HepG2 (cell line): ENCODE results near the gene CCN6. TPM values are rescaled to one million over a fixed set of nuclear protein-coding genes. Genes with fewer than 3 reads are reported as not detected.

Experiments
- ATAC-seq: fragments of 200-7000 bp; cut with Tn5 transposase; 3 replicates; pipeline ENCODE4 v1.9.1; 2020; ENCODE audit warnings: mild to moderate bottlenecking, moderate library complexity
- BruUV-seq: library from RNA; stranded (reverse); fragments of 400-500 nt; replicated peaks from 2 replicates; lab custom pipeline; 2021; lab: Mats Ljungman, UMichigan
- CTCF ChIA-PET: fragments of 300-600 bp; formaldehyde crosslinking; extraction: SDS; loops from one replicate; lab custom pipeline; 2021; ENCODE audit warnings: low total read pairs, inconsistent platforms, low intra/inter-chr PET ratio; lab: Yijun Ruan, JAX
- POLR2A ChIA-PET: fragments of 350-600 bp; sonication (Branson Sonifier 250); formaldehyde crosslinking; loops from one replicate; lab custom pipeline; 2020; ENCODE audit warnings: antibody characterized with exemption, inconsistent platforms; lab: Yijun Ruan, JAX
- DNase-seq: peaks from one replicate; pipeline ENCODE4 v3.0.0-alpha.2; 2015; ENCODE audit warnings: low spot score
- FAIRE-seq: peaks from 3 replicates; lab custom pipeline; 2011; peaks lifted over from hg19 to GRCh38; lab: Jason Lieb, UNC
- H2AFZ ChIP-seq: one replicate; pipeline ENCODE4 v1.6.1; 2011; ENCODE audit warnings: low read length, inconsistent platforms
- H3K27ac ChIP-seq: fragments of 300-600 bp; 3 replicates; pipeline ENCODE4 v1.8.0; 2011; ENCODE audit warnings: mixed run types, mild to moderate bottlenecking, mixed read lengths, low read length, inconsistent platforms; ENCODE audit not compliant: insufficient read depth; ENCODE audit errors: extremely low read length
- H3K27me3 ChIP-seq, 2 experiments: fragments of 200-600 bp in 1 of 2; 2 replicates in 1 of 2; 3 replicates in 1 of 2; pipeline versions ENCODE4 v1.6.0 to v1.8.0; 2011; ENCODE audit warnings: low read length in 2 of 2, mild to moderate bottlenecking in 2 of 2, moderate library complexity in 2 of 2, inconsistent platforms in 1 of 2; ENCODE audit not compliant: insufficient read depth in 2 of 2, control insufficient read depth in 1 of 2
- H3K36me3 ChIP-seq, 2 experiments: fragments of 200-600 bp in 1 of 2; replicated peaks in 1 of 2; 2 replicates in 1 of 2; 3 replicates in 1 of 2; pipeline versions ENCODE4 v1.5.1 to v1.8.0; 2011; ENCODE audit warnings: low read length in 2 of 2, inconsistent platforms in 1 of 2; ENCODE audit not compliant: insufficient read depth in 2 of 2, control insufficient read depth in 1 of 2
- H3K4me1 ChIP-seq: 2 replicates; pipeline ENCODE4 v1.5.1; 2012; ENCODE audit warnings: low read length, inconsistent platforms; ENCODE audit not compliant: insufficient read depth
- H3K4me2 ChIP-seq: 2 replicates; pipeline ENCODE4 v1.6.0; 2011; ENCODE audit warnings: low read depth, low read length, inconsistent platforms
- H3K4me3 ChIP-seq, 3 experiments: fragments of 200-600 bp in 1 of 3; sonication (generic), shearing (Covaris generic) in 1 of 3; replicated peaks in 1 of 3; 2 replicates each; pipeline ENCODE4 v1.5.1; 2011 to 2016; ENCODE audit warnings: low read length in 3 of 3, inconsistent platforms in 2 of 3, low read depth in 2 of 3, mild to moderate bottlenecking in 2 of 3, control low read depth in 1 of 3, mixed read lengths in 1 of 3; ENCODE audit not compliant: insufficient read depth in 1 of 3
- H3K79me2 ChIP-seq: one replicate; pipeline ENCODE4 v1.6.1; 2011; ENCODE audit warnings: low read length, inconsistent platforms; ENCODE audit not compliant: insufficient read depth
- H3K9ac ChIP-seq: 2 replicates; pipeline ENCODE4 v1.6.0; 2011; ENCODE audit warnings: mild to moderate bottlenecking, low read depth, low read length, inconsistent platforms; ENCODE audit not compliant: insufficient read depth
- H3K9me3 ChIP-seq: 2 replicates; pipeline ENCODE4 v1.5.1; 2012; ENCODE audit warnings: mild to moderate bottlenecking, low read length
- H4K20me1 ChIP-seq: 2 replicates; pipeline ENCODE4 v1.6.0; 2011; ENCODE audit warnings: inconsistent platforms, mild to moderate bottlenecking, low read length, moderate library complexity; ENCODE audit not compliant: insufficient read depth
- CREB1 ChIP-seq, 2 experiments: fragments of 450-650 bp in 1 of 2; IDR thresholded peaks; 2 replicates each; pipeline ENCODE4 v1.6.1; 2016 to 2017; ENCODE audit warnings: control low read depth in 1 of 2, mild to moderate bottlenecking in 1 of 2, missing compliant biosample characterization in 1 of 2, missing genetic modification characterization in 1 of 2
- HNRNPLL ChIP-seq: fragments of 200-400 bp; formaldehyde crosslinking; IDR thresholded peaks from 2 replicates; pipeline ENCODE4 v1.6.1; 2017; ENCODE audit warnings: mild to moderate bottlenecking, low read depth, low read length; ENCODE audit not compliant: poor library complexity, severe bottlenecking
- ZNF12 ChIP-seq: sonication (generic); formaldehyde crosslinking; IDR thresholded peaks from 2 replicates; pipeline ENCODE4 v1.5.0; 2020; ENCODE audit warnings: missing genetic modification reagents
- ZNF484 ChIP-seq: sonication (generic); formaldehyde crosslinking; IDR thresholded peaks from 2 replicates; pipeline ENCODE4 v1.5.1; 2020; ENCODE audit warnings: mild to moderate bottlenecking, low read depth, missing genetic modification reagents, borderline replicate concordance
- WGBS: methylation state at CpG from one replicate; pipeline ENCODE4 v1.1.6; 2017; ENCODE audit warnings: low lambda C conversion rate; 5-methylcytosine and 5-hydroxymethylcytosine counted together
- in situ Hi-C: cut with HindIII; loops from 2 replicates; pipeline ENCODE4 v1.10.0; 2017; ENCODE audit warnings: low pct_unique_long_range_greater_than_20kb; ENCODE audit not compliant: extremely low pct_ligation_motif_present
- intact Hi-C: fragments of 100-400 bp; cut with micrococcal nuclease; formaldehyde crosslinking; loops from one replicate; pipeline ENCODE4 v1.10.0; 2022; ENCODE audit not compliant: unreplicated experiment
- polyA plus RNA-seq, 8 experiments: library from polyadenylated mRNA; depleted of rRNA in 3 of 8; stranded (reverse) in 7 of 8; unstranded in 1 of 8; fragments of >200 nt; fragmentation: Illumina TruSeq in 4 of 8; extraction: Trizol in 4 of 8; gene quantifications; 2 replicates each; pipeline versions ENCODE4 v1.2.1 to v1.2.3, GENCODE V29; 2011 to 2016; ENCODE audit warnings: low read depth in 4 of 8, missing spikeins in 1 of 8, mixed read lengths in 1 of 8; ENCODE audit not compliant: insufficient read depth in 1 of 8
- total RNA-seq, 5 experiments: library from RNA; depleted of rRNA; stranded (reverse); fragments of >200 nt; fragmentation: Illumina TruSeq; extraction: Trizol; gene quantifications; 2 replicates each; pipeline ENCODE4 v1.2.3, GENCODE V29; 2016; ENCODE audit warnings: low read depth in 1 of 5
- TF ChIP-seq, protein P1 (sequence below): sonication (generic); formaldehyde crosslinking; IDR thresholded peaks from 2 replicates; pipeline ENCODE4 v1.8.0; 2023; ENCODE audit warnings: mild to moderate bottlenecking, missing genetic modification reagents
- TF ChIP-seq, protein P2 (sequence below), 2 experiments: sonication (generic) in 1 of 2; formaldehyde crosslinking in 1 of 2; IDR thresholded peaks; 2 replicates each; pipeline versions ENCODE4 v1.6.1 to v1.9.0; 2014 to 2022; ENCODE audit warnings: antibody characterized with exemption in 1 of 2, borderline replicate concordance in 1 of 2, inconsistent platforms in 1 of 2, low read depth in 1 of 2, missing genetic modification reagents in 1 of 2
- TF ChIP-seq, protein P3 (sequence below): sonication (generic); formaldehyde crosslinking; IDR thresholded peaks from 2 replicates; pipeline ENCODE4 v1.4.0; 2020; ENCODE audit warnings: mild to moderate bottlenecking, missing genetic modification reagents

Gene CCN6
- total and polyA plus RNA-seq, 2 of the 13 experiments (the other 11 are each of a cell fraction or from before 2014, with no cell fraction given) = not detected

DNA sequence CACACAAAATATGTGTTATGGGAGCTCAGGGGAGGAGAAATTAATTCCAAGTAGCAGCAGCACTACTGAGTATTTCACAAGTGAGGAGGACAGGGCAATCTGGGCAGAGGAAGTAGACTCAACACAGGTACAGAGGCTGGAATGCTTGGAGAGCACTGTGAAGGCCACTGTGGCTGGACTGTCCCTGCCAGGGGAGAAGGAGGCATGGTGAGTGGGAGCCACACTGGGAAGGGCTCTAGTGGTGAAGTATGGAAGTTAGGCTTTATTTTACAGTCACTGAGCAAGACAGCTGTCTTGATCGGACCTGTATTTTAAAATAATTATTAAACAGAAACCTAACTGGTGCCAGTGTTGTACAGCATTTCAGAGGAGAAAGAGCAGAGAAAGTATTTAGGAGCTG lies 62.3 kb downstream of the CCN6 start:
- ChIA-PET CTCF (no interaction called here), POLR2A (no interaction called here)
- FAIRE-seq = peak; percentile 32
- no peak overlapping the region for H3K4me3 ChIP-seq
- ATAC-seq = peak; percentile 100
- DNase-seq = peak; percentile 16
- H3K27ac ChIP-seq = no peak overlapping the region
- H2AFZ ChIP-seq = no peak overlapping the region
- in situ Hi-C loops (no loop called here), intact Hi-C loops (no loop called here)
- H3K4me1 ChIP-seq = no peaks in the 10 kb centered on the region
- no peak overlapping the region for H3K4me2 ChIP-seq
- TF ChIP-seq, protein P1, sequence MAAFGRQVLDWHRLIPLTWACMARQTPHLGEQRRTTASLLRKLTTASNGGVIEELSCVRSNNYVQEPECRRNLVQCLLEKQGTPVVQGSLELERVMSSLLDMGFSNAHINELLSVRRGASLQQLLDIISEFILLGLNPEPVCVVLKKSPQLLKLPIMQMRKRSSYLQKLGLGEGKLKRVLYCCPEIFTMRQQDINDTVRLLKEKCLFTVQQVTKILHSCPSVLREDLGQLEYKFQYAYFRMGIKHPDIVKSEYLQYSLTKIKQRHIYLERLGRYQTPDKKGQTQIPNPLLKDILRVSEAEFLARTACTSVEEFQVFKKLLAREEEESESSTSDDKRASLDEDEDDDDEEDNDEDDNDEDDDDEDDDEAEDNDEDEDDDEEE (CRISPR knock-in tag) = no peak
- no peak for TF ChIP-seq CREB1 (IDR thresholded peaks at IDR 0.05)
- no peak for TF ChIP-seq CREB1 (CRISPR knock-in tag; IDR thresholded peaks at IDR 0.05)
- no peak for TF ChIP-seq ZNF12 (CRISPR knock-in tag)
- no peak for TF ChIP-seq ZNF484 (CRISPR knock-in tag)
- TF ChIP-seq HNRNPLL = no peak
- TF ChIP-seq, protein P2, sequence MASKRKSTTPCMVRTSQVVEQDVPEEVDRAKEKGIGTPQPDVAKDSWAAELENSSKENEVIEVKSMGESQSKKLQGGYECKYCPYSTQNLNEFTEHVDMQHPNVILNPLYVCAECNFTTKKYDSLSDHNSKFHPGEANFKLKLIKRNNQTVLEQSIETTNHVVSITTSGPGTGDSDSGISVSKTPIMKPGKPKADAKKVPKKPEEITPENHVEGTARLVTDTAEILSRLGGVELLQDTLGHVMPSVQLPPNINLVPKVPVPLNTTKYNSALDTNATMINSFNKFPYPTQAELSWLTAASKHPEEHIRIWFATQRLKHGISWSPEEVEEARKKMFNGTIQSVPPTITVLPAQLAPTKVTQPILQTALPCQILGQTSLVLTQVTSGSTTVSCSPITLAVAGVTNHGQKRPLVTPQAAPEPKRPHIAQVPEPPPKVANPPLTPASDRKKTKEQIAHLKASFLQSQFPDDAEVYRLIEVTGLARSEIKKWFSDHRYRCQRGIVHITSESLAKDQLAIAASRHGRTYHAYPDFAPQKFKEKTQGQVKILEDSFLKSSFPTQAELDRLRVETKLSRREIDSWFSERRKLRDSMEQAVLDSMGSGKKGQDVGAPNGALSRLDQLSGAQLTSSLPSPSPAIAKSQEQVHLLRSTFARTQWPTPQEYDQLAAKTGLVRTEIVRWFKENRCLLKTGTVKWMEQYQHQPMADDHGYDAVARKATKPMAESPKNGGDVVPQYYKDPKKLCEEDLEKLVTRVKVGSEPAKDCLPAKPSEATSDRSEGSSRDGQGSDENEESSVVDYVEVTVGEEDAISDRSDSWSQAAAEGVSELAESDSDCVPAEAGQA (IDR thresholded peaks at IDR 0.05; ENCODE audit: low read depth) = no peak
- TF ChIP-seq, protein P2 (CRISPR knock-in tag; IDR thresholded peaks at IDR 0.05; ENCODE audit: borderline replicate concordance) = no peak
- TF ChIP-seq, protein P3, sequence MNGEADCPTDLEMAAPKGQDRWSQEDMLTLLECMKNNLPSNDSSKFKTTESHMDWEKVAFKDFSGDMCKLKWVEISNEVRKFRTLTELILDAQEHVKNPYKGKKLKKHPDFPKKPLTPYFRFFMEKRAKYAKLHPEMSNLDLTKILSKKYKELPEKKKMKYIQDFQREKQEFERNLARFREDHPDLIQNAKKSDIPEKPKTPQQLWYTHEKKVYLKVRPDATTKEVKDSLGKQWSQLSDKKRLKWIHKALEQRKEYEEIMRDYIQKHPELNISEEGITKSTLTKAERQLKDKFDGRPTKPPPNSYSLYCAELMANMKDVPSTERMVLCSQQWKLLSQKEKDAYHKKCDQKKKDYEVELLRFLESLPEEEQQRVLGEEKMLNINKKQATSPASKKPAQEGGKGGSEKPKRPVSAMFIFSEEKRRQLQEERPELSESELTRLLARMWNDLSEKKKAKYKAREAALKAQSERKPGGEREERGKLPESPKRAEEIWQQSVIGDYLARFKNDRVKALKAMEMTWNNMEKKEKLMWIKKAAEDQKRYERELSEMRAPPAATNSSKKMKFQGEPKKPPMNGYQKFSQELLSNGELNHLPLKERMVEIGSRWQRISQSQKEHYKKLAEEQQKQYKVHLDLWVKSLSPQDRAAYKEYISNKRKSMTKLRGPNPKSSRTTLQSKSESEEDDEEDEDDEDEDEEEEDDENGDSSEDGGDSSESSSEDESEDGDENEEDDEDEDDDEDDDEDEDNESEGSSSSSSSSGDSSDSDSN (CRISPR knock-in tag) = no peak
- H3K27me3 ChIP-seq = no peaks in the 10 kb centered on the region; a peak in 1 of 5 replicates
- H3K9me3 ChIP-seq = no peaks in the 10 kb centered on the region
- H3K9ac ChIP-seq = no peak overlapping the region
- H3K36me3 ChIP-seq = no peaks in the 10 kb centered on the region
- BruUV-seq = no TSS peak
- H3K79me2 ChIP-seq = no peaks in the 10 kb centered on the region
- WGBS = 75% methylated on average over 1 of the region's 1 CpG
- no peaks in the 10 kb centered on the region for H4K20me1 ChIP-seq
